ENCODE measurements around the gene MAP4K3.

GRCh38 chr2:39290433-39290832, 146.7 kb downstream of the MAP4K3 start:
- TF ChIP-seq CTCF (conservative IDR thresholded peaks at IDR 0.05; ENCODE audit: low read depth, low read length), result no peak
- TF ChIP-seq EZH2 (IDR thresholded peaks at IDR 0.05; ENCODE audit: borderline replicate concordance, low read depth, low read length, poor library complexity, severe bottlenecking), result no peak

All from A673 (cell line).